SK-N-SH (cell line): Measurements from ENCODE around the gene NTSR2. TPM values are rescaled to one million over a fixed set of nuclear protein-coding genes. Genes with fewer than 3 reads are reported as not detected.

Source experiments
- CTCF ChIA-PET: fragments of 300-600, 350-600 bp; formaldehyde crosslinking; extraction: SDS; loops from one replicate; lab custom pipeline; 2021; lab: Yijun Ruan, JAX
- POLR2A ChIA-PET: fragments of 350-600 bp; sonication (Branson Sonifier 250); formaldehyde crosslinking; extraction: SDS; loops from one replicate; lab custom pipeline; 2020; ENCODE audit warnings: antibody characterized with exemption, inconsistent platforms; lab: Yijun Ruan, JAX
- DNase-seq: peaks from one replicate; pipeline ENCODE4 v3.0.0; 2012
- H2AFZ ChIP-seq: fragments of 200-600 bp; sonication (generic); 2 replicates; pipeline ENCODE4 v1.8.1; 2016; ENCODE audit warnings: antibody characterized with exemption, mild to moderate bottlenecking, low read depth
- H3F3A ChIP-seq: fragments of 200-600 bp; sonication (generic); replicated peaks from 2 replicates; pipeline ENCODE3; 2016; ENCODE audit warnings: antibody characterized with exemption, mild to moderate bottlenecking; ENCODE audit not compliant: insufficient read depth
- H3K27ac ChIP-seq, 2 experiments: fragments of 200-500 bp in 1 of 2; fragments of 200-600 bp in 1 of 2; sonication (Bioruptor generic) in 1 of 2; sonication (generic), shearing (Covaris generic) in 1 of 2; 2 replicates each; pipeline versions ENCODE4 v1.5.1 to v1.6.1; 2014 to 2016; ENCODE audit warnings: low read depth in 2 of 2, inconsistent platforms in 1 of 2, low read length in 1 of 2, mild to moderate bottlenecking in 1 of 2, mixed read lengths in 1 of 2
- H3K27me3 ChIP-seq: fragments of 200-600 bp; sonication (generic), shearing (Covaris generic); 2 replicates; pipeline ENCODE4 v1.6.1; 2016; ENCODE audit warnings: mixed run types; ENCODE audit not compliant: insufficient read depth
- H3K36me3 ChIP-seq, 2 experiments: fragments of 200-500 bp in 1 of 2; fragments of 200-600 bp in 1 of 2; sonication (Bioruptor generic) in 1 of 2; sonication (generic) in 1 of 2; replicated peaks in 1 of 2; 2 replicates each; pipeline versions ENCODE3 to v1.5.1; 2014 to 2016; ENCODE audit warnings: low read length in 1 of 2, mild to moderate bottlenecking in 1 of 2; ENCODE audit not compliant: insufficient read depth in 2 of 2, control insufficient read depth in 1 of 2
- H3K4me1 ChIP-seq, 2 experiments: fragments of 200-500 bp in 1 of 2; fragments of 200-600 bp in 1 of 2; sonication (Bioruptor generic) in 1 of 2; sonication (generic), shearing (Covaris generic) in 1 of 2; 2 replicates each; pipeline versions ENCODE4 v1.5.1 to v1.6.1; 2014 to 2016; ENCODE audit warnings: low read depth in 1 of 2, low read length in 1 of 2, mixed run types in 1 of 2; ENCODE audit not compliant: insufficient read depth in 2 of 2, control insufficient read depth in 1 of 2
- H3K4me2 ChIP-seq: fragments of 200-600 bp; sonication (generic), shearing (Covaris generic); 2 replicates; pipeline ENCODE4 v1.6.1; 2017; ENCODE audit warnings: mixed run types
- H3K4me3 ChIP-seq, 2 experiments: fragments of 200-500 bp in 1 of 2; fragments of 200-600 bp in 1 of 2; sonication (Bioruptor generic) in 1 of 2; sonication (generic), shearing (Covaris generic) in 1 of 2; 2 replicates each; pipeline versions ENCODE4 v1.5.1 to v1.8.1; 2014 to 2016; ENCODE audit warnings: low read depth in 2 of 2, inconsistent platforms in 1 of 2, low read length in 1 of 2, mild to moderate bottlenecking in 1 of 2, mixed read lengths in 1 of 2, moderate library complexity in 1 of 2
- H3K79me2 ChIP-seq: fragments of 200-600 bp; sonication (generic); 2 replicates; pipeline ENCODE4 v1.8.1; 2017; ENCODE audit warnings: mild to moderate bottlenecking; ENCODE audit not compliant: insufficient read depth
- H3K9ac ChIP-seq: fragments of 200-600 bp; sonication (generic); 2 replicates; pipeline ENCODE4 v1.6.1; 2017; ENCODE audit warnings: mixed run types
- H3K9me2 ChIP-seq: fragments of 200-600 bp; sonication (generic); 2 replicates; pipeline ENCODE4 v1.6.1; 2017; ENCODE audit warnings: mixed run types
- H3K9me3 ChIP-seq: fragments of 200-600 bp; sonication (generic); 2 replicates; pipeline ENCODE4 v1.6.1; 2017; ENCODE audit warnings: mixed run types, mild to moderate bottlenecking, moderate library complexity
- H4K20me1 ChIP-seq: fragments of 200-600 bp; sonication (generic); 2 replicates; pipeline ENCODE4 v1.6.1; 2017; ENCODE audit warnings: mild to moderate bottlenecking, mixed run types; ENCODE audit not compliant: insufficient read depth
- CHD2 ChIP-seq: fragments of 150-350 bp; IDR thresholded peaks from 2 replicates; pipeline ENCODE4 v1.6.1; 2018; ENCODE audit warnings: low read length; ENCODE audit not compliant: partially characterized antibody
- GABPA ChIP-seq: IDR thresholded peaks from 2 replicates; pipeline ENCODE4 v1.4.0; 2012; ENCODE audit warnings: low read depth, mild to moderate bottlenecking
- GATA2 ChIP-seq: sonication (generic); formaldehyde crosslinking; IDR thresholded peaks from 2 replicates; pipeline ENCODE4 v1.5.0; 2020; ENCODE audit warnings: mild to moderate bottlenecking, missing genetic modification reagents
- MXI1 ChIP-seq: IDR thresholded peaks from 2 replicates; pipeline ENCODE4 v1.6.1; 2012; ENCODE audit warnings: mild to moderate bottlenecking, low read depth, low read length, improper control_type of control experiment
- NFIC ChIP-seq: IDR thresholded peaks from 2 replicates; pipeline ENCODE4 v1.4.0; 2012; ENCODE audit warnings: borderline replicate concordance
- RAD21 ChIP-seq: IDR thresholded peaks from 2 replicates; pipeline ENCODE4 v1.6.1; 2012; ENCODE audit warnings: mild to moderate bottlenecking, low read length
- RCOR1 ChIP-seq: fragments of 150-350 bp; IDR thresholded peaks from 2 replicates; pipeline ENCODE4 v1.6.1; 2017; ENCODE audit warnings: antibody characterized with exemption, low read length
- SIN3A ChIP-seq: IDR thresholded peaks from 2 replicates; pipeline ENCODE4 v1.6.1; 2012; ENCODE audit warnings: low read depth, mild to moderate bottlenecking, low read length, moderate library complexity, borderline replicate concordance
- TEAD4 ChIP-seq: IDR thresholded peaks from 2 replicates; pipeline ENCODE4 v1.4.0; 2012; ENCODE audit warnings: mild to moderate bottlenecking, borderline replicate concordance; ENCODE audit not compliant: insufficient read depth
- WGBS: methylation state at CpG from one replicate; pipeline ENCODE4 v1.1.6; 2017; ENCODE audit warnings: low lambda C conversion rate; 5-methylcytosine and 5-hydroxymethylcytosine counted together
- polyA plus RNA-seq, 3 experiments: library from polyadenylated mRNA; depleted of rRNA; stranded (reverse); fragments of >200 nt; gene quantifications; 2 replicates each; pipeline ENCODE4 v1.2.3, GENCODE V29; 2012
- TF ChIP-seq, protein P1 (sequence below): IDR thresholded peaks from 2 replicates; pipeline ENCODE4 v1.4.0; 2012; ENCODE audit warnings: low read depth
- TF ChIP-seq, protein P2 (sequence below): fragments of 150-350 bp; IDR thresholded peaks from 2 replicates; pipeline ENCODE4 v1.6.1; 2016; ENCODE audit warnings: mild to moderate bottlenecking, low read depth, low read length
- TF ChIP-seq, protein P3 (sequence below): IDR thresholded peaks from 2 replicates; pipeline ENCODE4 v1.4.0; 2012; ENCODE audit warnings: low read depth, borderline replicate concordance
- TF ChIP-seq, protein P4 (sequence below): fragments of 200-600 bp; sonication (generic); IDR thresholded peaks from 2 replicates; pipeline ENCODE4 v1.6.1; 2017; ENCODE audit warnings: antibody characterized with exemption, mild to moderate bottlenecking, moderate library complexity
- TF ChIP-seq, protein P5 (sequence below): IDR thresholded peaks from 2 replicates; pipeline ENCODE4 v1.4.0; 2012; ENCODE audit warnings: low read depth, borderline replicate concordance

Gene NTSR2
- polyA plus RNA-seq, 1 of the 3 experiments (the other 2 are of a cell fraction), result not detected

DNA sequence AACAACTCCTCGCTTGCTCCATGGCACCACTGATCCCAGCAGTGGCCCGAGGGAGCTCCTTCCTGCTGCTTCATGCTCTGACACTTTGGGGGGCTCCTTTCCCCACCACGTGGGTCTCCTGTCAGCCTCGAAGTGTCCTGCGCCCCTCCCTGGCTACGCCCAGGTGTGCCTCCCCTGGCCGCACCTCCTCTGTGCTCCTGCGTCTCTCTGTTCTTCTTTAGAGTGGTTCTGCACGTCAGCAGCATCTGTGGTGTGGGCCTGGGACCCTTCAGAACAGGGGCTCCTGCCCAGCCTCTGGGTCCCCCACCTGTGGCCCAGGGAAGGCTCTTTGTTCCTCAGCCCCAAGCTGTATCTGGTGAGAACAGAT, 26.7 kb upstream of the NTSR2 start:
- 85% methylated on average over 9 of the region's 9 CpGs for WGBS
- POLR2A ChIA-PET, result interaction anchor here (0.9 to 2.0 kb wide), 8 partner anchors 10 to 84 kb away, joined by 3 to 16 read pairs (median 4); partner anchors contain the start of gene LPIN1
- Histone ChIP-seq H3F3A (peaks cover 23% of the 10 kb centered on the region), H3K36me3 (no peaks in the 10 kb centered on the region), H2AFZ (peak overlapping the region; percentile 72), H3K9me3 (no peaks in the 10 kb centered on the region), H3K79me2 (no peaks in the 10 kb centered on the region), H3K9me2 (no peaks in the 10 kb centered on the region), H3K27ac (peak overlapping the region; percentile 56 to 83), H3K4me2 (peak overlapping the region; percentile 66), H3K9ac (peak overlapping the region; percentile 32; the same call in 1 of the 2 replicates), H3K4me1 (peaks cover 14 to 46% of the 10 kb centered on the region in 2 experiments; a peak in 3 of 4 replicates), H3K4me3 (no peak overlapping the region), H4K20me1 (no peaks in the 10 kb centered on the region), H3K27me3 (no peaks in the 10 kb centered on the region)
- CTCF ChIA-PET, result interaction anchor here (1.1 to 31.9 kb wide), 12 partner anchors 9 to 1310 kb away, joined by 3 to 886 read pairs (median 6); partner anchors contain the start of gene LPIN1
- no peak for DNase-seq
- no peak for TF ChIP-seq GATA2 (CRISPR knock-in tag)

DNA sequence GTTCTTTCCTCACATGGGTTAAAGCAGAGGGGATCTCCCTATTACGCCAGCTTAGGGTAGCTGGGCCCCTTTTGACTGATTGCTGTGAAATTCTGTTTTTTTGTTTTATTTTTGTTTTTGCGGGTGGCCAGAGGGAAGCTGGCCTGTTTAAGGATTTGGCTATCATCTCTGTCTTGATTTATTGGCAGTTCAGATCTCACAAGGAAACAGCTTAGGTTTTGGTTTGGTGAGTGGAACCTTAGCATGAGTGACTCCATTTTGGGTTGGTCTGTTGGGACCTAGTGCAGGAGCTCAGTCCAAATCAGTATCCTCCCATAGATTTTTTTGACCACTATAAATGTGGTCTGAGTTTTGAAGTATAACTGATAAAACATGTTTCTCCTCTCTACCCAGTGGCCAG, 25.6 kb upstream of the NTSR2 start:
- Histone ChIP-seq H3K9me2 (no peaks in the 10 kb centered on the region), H3K79me2 (no peaks in the 10 kb centered on the region), H2AFZ (no peak overlapping the region), H3K4me3 (no peak overlapping the region), H3K27ac (no peak overlapping the region), H3K4me2 (no peak overlapping the region), H4K20me1 (no peaks in the 10 kb centered on the region), H3K9ac (no peak overlapping the region), H3K9me3 (no peaks in the 10 kb centered on the region), H3K4me1 (peaks cover 14 to 39% of the 10 kb centered on the region in 2 experiments; a peak in 3 of 4 replicates), H3F3A (peaks cover 23% of the 10 kb centered on the region), H3K27me3 (no peaks in the 10 kb centered on the region), H3K36me3 (no peaks in the 10 kb centered on the region)
- TF ChIP-seq RCOR1, result no peak
- TF ChIP-seq, protein P1, sequence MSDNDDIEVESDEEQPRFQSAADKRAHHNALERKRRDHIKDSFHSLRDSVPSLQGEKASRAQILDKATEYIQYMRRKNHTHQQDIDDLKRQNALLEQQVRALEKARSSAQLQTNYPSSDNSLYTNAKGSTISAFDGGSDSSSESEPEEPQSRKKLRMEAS, result no peak
- TF ChIP-seq NFIC, result no peak
- TF ChIP-seq, protein P2, sequence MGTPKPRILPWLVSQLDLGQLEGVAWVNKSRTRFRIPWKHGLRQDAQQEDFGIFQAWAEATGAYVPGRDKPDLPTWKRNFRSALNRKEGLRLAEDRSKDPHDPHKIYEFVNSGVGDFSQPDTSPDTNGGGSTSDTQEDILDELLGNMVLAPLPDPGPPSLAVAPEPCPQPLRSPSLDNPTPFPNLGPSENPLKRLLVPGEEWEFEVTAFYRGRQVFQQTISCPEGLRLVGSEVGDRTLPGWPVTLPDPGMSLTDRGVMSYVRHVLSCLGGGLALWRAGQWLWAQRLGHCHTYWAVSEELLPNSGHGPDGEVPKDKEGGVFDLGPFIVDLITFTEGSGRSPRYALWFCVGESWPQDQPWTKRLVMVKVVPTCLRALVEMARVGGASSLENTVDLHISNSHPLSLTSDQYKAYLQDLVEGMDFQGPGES, result no peak
- TF ChIP-seq SIN3A, result no peak
- DNase-seq, result no peak
- ChIA-PET POLR2A (interaction anchor here (1.2 to 1.3 kb wide), 2 partner anchors 54 to 84 kb away, joined by 3 read pairs; no protein-coding TSS in a partner anchor), CTCF (interaction anchor here (1.5 to 31.9 kb wide), 6 partner anchors 8 to 89 kb away, joined by 5 to 886 read pairs (median 144); partner anchors contain the start of gene LPIN1)
- WGBS, result 97% methylated on average over 2 of the region's 2 CpGs

DNA sequence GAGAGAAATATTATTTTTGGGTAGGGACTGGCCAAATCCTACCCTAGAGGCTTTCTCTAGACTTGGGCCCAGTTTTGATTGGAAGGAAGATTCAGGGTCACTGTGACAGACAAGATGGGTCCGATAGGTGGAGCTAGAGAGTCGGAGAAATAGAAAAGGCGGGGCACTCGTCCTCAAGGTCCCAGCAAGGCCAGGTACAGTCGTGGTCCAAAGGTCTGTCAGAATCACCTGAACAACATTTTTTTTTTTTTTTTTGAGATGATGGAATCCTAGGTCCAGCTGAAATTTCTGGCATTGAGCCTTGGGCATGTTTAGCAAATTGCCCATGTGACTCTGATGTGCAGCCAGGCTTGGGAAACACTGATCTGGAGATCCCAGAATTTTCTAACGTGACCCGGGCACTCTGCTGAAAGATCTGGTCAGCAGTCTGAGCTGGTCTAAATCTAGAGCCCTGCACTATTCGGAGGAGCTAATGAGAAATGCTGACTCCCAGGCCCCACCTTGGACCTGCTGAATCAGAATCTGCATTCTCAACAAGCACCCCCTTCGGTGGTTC, 23.0 kb upstream of the NTSR2 start:
- Histone ChIP-seq H3K27me3 (no peaks in the 10 kb centered on the region), H3K79me2 (no peaks in the 10 kb centered on the region), H3K4me3 (no peak overlapping the region), H4K20me1 (no peaks in the 10 kb centered on the region), H3K9ac (no peak overlapping the region), H3K9me3 (no peaks in the 10 kb centered on the region), H3K27ac (no peak overlapping the region), H3K4me1 (peaks cover 14 to 32% of the 10 kb centered on the region in 2 experiments), H3K9me2 (no peaks in the 10 kb centered on the region), H3K36me3 (no peaks in the 10 kb centered on the region), H3F3A (peaks cover 17% of the 10 kb centered on the region), H3K4me2 (no peak overlapping the region), H2AFZ (no peak overlapping the region)
- POLR2A ChIA-PET, result interaction anchor here (0.6 to 2.3 kb wide), 6 partner anchors 19 to 87 kb away, joined by 3 to 12 read pairs (median 4); partner anchors contain the start of gene LPIN1
- CTCF ChIA-PET, result interaction anchor here (0.6 to 31.9 kb wide), 36 partner anchors 9 to 1314 kb away, joined by 3 to 886 read pairs (median 4); partner anchors contain the start of genes LPIN1 and NTSR2
- 21% methylated on average over 9 of the region's 9 CpGs for WGBS
- DNase-seq, result peak; percentile 84
- TF ChIP-seq, protein P3, sequence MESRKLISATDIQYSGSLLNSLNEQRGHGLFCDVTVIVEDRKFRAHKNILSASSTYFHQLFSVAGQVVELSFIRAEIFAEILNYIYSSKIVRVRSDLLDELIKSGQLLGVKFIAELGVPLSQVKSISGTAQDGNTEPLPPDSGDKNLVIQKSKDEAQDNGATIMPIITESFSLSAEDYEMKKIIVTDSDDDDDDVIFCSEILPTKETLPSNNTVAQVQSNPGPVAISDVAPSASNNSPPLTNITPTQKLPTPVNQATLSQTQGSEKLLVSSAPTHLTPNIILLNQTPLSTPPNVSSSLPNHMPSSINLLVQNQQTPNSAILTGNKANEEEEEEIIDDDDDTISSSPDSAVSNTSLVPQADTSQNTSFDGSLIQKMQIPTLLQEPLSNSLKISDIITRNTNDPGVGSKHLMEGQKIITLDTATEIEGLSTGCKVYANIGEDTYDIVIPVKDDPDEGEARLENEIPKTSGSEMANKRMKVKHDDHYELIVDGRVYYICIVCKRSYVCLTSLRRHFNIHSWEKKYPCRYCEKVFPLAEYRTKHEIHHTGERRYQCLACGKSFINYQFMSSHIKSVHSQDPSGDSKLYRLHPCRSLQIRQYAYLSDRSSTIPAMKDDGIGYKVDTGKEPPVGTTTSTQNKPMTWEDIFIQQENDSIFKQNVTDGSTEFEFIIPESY, result no peak
- no peak for TF ChIP-seq TEAD4
- TF ChIP-seq CHD2, result peak; percentile 40
- TF ChIP-seq GABPA, result no peak
- TF ChIP-seq MXI1, result peak; percentile 62
- TF ChIP-seq, protein P4, sequence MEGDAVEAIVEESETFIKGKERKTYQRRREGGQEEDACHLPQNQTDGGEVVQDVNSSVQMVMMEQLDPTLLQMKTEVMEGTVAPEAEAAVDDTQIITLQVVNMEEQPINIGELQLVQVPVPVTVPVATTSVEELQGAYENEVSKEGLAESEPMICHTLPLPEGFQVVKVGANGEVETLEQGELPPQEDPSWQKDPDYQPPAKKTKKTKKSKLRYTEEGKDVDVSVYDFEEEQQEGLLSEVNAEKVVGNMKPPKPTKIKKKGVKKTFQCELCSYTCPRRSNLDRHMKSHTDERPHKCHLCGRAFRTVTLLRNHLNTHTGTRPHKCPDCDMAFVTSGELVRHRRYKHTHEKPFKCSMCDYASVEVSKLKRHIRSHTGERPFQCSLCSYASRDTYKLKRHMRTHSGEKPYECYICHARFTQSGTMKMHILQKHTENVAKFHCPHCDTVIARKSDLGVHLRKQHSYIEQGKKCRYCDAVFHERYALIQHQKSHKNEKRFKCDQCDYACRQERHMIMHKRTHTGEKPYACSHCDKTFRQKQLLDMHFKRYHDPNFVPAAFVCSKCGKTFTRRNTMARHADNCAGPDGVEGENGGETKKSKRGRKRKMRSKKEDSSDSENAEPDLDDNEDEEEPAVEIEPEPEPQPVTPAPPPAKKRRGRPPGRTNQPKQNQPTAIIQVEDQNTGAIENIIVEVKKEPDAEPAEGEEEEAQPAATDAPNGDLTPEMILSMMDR, result peak; percentile 95
- peak; percentile 94 for TF ChIP-seq RAD21
- peak; percentile 56; the same call in 1 of the 2 replicates for TF ChIP-seq GATA2 (CRISPR knock-in tag)
- TF ChIP-seq, protein P5, sequence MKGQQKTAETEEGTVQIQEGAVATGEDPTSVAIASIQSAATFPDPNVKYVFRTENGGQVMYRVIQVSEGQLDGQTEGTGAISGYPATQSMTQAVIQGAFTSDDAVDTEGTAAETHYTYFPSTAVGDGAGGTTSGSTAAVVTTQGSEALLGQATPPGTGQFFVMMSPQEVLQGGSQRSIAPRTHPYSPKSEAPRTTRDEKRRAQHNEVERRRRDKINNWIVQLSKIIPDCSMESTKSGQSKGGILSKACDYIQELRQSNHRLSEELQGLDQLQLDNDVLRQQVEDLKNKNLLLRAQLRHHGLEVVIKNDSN, result no peak
